ENCODE results near the gene NOP9.
A peak's percentile ranks its signal among the peaks of the same experiment; 100 is the strongest.
"Not testable (repeated sequence)": the region's sequence is repeated elsewhere in the genome, so short reads cannot be mapped to it uniquely, and the experiment has no call there.

Gene NOP9

DNA sequence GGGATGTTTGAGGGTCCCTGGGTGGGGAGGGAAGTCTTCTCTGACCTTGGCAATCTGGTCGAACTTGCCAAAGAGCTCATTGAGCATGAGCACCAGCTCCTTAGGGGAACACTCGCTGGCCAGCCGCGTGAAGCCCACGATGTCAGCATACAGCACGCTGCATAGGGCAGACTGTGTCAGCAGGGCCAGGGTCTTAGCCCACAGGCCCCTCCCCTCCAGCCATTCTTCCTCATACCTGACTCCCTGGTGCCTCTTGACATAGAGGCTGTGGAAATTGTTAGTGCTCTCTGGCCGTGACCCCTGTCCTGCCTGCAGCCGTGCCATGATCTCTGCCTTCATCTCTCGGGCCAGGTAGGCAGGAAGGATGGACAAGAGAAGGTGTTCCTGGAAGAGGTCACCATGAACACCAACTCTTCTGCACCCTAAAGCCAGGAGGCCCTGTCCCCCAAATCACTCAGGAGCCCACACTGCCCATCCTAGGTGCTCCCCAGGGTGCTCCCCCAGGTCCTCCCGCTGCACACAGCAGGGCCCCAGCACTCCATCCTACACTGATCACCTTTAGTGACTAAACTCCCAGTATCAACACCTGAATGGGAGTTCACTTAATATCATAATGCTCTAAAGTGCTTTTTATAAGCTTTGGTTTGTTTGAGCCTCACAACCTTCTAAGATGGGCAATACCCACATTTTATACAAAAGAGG, 31.5 kb downstream of the NOP9 start:
- DNase-seq: no peak

- DNase-seq: no peak
Measured at GRCh38 chr14:24331731-24332267, 32.1 kb downstream of the NOP9 start.

- DNase-seq: peak; percentile 89
Measured at GRCh38 chr14:24332268-24332993, 32.8 kb downstream of the NOP9 start.

DNA sequence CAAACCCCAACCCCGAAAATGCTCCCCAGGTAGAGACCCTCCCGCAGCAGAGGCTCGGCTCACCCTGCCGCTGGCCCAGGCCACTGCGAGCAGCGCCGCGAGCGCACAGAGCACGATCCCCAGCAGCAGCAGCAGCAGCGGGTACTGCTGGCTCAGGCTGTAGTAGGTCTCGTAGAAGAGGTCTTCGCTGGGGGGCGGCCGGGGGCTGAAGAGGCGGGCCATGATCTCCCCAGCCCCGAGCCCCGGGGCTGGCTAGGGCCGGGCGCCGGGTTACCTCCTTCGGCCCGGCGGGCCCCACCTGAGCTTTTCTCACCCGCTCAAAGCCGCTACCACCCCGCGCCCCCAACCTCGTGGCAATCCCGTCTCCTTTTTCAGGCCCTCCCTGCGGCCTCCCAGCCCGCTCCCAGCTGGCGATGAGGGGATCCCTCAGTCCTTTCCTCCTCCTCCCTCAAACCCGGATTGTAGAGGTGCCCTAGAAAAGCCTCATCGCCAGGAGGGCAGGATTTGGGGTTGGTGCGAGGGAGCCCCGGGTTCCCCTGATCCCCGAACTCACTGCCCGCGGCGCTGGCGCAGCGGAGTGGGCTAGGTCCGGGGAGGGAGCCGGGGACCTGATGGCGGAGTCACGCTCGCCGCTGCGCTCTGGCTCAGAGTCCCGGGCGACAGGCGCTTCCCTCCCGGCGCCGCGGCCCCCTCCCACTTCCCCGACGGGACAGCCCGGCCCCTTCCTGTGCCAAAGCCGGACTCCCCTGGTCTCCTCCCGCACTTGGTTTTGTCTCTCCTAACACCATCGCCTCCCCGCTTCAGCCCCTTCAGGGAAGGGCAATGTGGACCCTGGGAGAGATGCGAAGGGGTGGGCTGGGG, 35.0 kb downstream of the NOP9 start, which contains the start of gene ADCY4:
TSS of gene ADCY4 (minus strand) at position 641 of the 861 bp plus-strand sequence. CDS start at position 222, 419 bp downstream.
- peak; percentile 30 for DNase-seq

DNA sequence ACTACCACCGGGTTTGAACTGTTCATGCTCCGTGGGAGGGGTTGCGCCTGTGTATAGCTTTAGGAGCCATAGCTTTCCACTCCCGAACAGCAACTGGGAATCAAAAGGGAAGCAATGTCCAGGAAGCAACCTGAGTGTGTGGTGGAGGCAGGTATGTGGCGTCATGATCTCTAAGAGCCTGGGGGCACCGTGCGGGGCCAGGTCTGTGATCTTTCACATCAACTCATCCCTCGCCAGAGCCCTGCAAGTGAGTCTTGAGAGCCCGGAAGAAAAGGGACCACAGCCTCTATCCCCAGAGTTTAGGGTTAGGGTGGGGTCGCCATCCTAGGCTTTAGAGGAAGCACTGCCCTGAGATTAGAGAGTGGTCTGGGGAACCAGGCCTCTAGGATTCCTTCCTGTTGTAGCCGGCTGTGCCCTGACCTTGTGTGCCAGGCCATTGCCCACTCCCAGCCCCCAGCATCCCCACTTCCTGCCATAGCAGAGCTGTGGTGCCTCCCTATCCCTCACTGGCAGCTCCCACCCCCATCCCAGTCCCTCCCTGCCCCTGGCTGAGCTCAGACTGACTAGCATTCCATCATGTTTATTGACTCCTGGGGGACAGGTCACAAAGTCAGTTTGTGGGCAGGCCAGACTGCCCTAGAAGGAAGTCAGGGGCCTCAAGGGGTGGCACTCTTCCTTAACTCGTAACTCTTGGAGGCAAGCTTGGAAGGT, 36.0 kb downstream of the NOP9 start:
- DNase-seq: no peak

DNA sequence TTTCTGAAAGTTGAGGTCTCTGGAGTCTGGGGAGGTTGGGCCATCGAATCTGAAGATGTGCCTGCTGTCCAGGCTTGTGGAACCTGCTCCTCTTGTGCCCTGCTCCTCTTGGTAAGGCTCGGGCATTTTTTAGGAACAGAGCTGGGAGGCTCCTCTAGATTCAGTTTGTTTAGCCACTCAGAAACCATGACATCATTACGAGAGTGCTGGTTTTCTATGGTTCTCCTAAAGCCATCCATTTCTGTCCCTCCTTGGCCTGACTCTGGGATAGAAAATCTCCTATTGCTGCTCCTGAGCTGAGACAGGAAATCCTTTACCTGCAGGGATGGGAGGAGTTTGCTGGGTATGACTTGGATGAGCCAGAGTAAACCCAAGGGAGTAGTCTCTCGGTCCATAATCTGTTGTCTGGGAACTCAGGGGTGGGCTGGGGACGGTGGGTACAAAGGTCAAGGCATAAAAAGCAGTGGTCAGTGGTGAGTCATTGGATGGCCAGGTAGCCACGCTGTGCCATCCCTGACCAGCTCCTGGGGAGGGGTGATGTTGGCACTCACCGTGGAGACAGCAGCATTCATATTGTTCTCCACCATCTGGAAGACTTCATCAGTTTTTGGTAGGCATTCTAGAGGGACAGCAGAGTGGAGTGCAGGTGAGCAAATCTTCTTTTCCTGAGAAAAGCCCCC, 37.6 kb downstream of the NOP9 start:
- no peak for DNase-seq

DNA sequence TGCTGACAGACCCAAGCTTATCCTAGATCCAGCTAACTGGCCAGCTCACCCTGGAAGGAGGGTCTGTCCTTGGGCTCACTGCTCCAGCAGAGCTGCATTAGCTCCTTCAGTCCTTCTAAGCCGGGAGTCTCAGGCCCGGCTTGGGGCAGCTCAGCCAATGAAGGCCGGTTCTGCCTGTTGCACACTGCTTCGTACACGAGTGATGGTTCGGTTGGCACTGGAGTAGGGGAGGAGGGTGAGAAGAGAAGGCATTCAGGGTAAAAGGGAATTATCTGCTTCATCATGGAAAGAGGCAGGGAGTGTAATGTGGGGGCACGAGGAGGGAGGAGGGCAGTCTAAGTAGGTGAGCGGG, 38.1 kb downstream of the NOP9 start:
- no peak for DNase-seq

DNA sequence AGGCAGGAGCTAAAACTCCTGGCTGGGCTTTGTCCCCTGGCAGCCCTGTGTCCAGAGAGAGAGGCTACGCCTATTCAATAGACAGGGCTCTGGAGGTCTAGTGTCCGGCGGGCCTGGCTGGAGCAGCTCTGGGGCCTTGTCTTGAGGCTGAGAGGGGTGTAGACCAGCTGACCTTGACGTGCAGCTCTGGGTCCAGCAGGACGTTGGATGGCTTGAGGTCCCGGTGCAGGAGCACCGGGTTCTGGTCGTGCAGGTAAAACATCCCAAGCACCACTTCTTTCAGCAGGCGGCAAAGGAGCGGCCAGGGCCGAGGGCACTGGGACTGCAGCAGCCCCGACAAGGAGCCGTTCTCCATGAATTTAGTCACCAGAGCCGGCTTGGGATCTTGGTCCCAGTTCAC, 39.2 kb downstream of the NOP9 start:
- DNase-seq: no peak

- DNase-seq: peak; percentile 85
Measured at GRCh38 chr14:24339284-24340151, 39.9 kb downstream of the NOP9 start, which contains the start of gene RIPK3. TSS of gene RIPK3 (minus strand) at chr14:24339991. CDS start at chr14:24339826, 165 bp downstream.

GRCh38 chr14:24340606-24341005, 41.0 kb downstream of the NOP9 start:
- DNase-seq: no peak

- DNase-seq: no peak
Measured at GRCh38 chr14:24342889-24343288, 43.2 kb downstream of the NOP9 start.

DNA sequence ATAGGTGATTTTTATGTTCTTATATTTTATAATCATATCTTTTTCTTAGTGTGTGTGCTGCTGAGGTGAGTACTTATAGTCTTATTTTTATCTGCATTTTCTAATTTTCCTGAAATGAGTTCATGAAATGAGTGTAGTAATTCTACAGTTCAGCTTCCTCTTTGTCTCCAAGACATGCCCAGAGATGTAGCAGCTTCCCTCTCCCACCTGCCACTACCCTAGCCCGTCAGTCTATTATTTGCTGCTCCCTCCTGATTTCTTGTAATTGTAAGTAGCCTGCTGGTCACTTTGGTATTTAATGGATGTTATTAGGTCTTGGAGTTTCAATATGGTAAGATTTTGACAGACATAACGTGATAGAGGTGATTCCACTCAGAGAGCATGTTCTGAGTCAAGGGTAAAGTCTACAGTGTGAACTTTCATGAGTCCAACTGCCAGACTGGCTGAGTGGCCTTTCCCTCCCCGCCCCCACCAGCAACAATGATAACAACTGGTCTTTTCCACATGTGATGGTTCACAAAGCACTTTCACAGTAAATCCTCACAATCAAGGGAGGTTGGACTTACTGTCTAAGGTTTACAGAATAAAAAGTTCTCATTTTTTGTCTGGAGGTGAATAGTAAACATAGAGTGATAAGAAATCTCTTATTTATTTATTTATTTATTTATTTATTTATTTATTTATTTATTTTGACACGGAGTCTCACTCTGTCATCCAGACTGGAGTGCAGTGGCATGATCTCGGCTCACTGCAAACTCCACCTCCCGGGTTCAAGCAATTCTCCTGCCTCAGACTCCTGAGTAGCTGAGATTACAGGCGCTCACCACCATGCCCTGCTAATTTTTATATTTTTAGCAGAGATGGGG, 44.4 kb downstream of the NOP9 start:
- no peak for DNase-seq

GRCh38 chr14:24347134-24347533, 47.5 kb downstream of the NOP9 start:
- DNase-seq: no peak

GRCh38 chr14:24348186-24348585, 48.5 kb downstream of the NOP9 start:
- DNase-seq: no peak

DNA sequence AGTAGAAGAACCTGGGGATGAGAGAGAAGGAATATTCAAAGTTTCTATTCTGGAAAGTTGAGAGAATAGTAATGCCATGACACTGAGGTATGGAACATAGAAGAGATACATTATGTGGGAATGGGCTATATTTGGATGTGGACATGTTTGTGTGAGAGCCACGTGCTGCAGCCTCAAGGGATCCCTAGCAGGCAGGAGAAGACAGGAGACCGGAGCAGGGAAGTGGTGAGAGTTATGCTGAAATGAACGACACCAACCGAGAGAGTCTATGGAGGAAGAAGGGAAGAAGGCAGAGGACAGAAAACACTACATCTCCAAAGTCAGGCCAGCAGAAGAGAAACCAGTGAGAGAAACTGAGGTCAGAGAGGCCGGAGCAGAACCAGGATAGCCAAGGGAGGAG, 50.1 kb downstream of the NOP9 start:
- DNase-seq: no peak

DNA sequence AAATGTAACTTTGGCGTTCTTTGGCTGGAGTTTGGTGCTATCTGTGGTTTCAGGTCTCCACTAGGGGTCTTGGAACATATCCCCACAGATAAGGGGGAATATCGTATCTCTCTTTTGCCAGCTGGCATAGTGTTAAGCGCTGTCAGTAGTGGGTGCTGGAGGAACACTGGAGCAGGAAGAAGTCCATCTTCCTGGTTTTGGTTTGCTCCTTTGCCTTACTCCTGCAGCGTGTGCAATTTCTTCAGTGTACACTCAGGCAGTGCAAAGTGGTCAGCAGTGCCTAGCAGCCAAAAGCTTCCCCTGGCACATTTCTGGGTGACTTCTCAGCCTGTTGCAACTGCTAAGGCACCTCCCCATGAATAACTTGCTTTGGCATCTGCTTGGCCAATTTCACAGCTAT, 51.9 kb downstream of the NOP9 start:
- no peak for DNase-seq

DNA sequence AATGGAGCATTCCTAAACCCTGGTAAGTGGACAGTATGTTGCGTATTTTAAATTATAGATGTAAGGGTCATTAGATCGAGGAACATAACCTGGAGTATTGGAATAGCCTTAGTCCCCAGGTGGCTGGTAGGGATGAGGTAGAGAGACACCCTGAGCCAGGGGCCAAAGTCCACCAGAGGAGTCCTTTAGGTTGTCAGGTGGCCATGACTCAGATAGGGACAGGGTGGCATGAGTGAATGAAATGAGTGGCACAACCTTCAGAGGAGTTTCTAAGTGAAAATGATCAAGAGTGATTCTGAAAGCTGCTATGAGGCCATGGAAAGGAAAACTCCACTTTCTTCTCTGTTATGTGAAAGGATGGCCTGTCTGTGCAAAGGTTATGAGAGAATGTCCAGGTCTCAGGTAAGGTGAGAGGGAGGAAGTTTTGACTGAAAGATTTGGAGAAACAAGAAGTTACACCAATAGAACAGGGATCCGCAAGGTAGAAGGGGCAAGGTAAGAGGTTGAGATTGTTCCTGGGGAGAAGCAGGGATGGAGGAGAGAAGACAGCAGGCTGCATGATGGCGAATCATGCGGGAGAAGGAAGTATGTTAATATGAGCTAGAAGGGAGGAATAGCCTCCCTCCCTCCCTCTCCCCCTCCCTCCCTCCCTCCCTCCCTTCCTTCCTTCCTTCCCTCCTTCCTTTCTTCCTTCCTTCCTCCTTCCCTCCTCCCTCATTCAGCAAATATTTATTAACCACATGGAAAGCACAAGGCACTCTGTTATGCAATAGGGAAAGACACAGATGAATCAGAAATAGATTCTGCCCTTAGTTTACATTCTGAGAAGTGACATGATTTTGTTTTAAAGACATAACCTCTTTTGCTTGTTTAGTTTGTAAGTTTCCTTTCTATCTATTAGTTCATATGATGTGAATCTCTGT, 54.2 kb downstream of the NOP9 start:
- no peak for DNase-seq

- DNase-seq: not testable (repeated sequence)
Measured at GRCh38 chr14:24354482-24354825, 54.8 kb downstream of the NOP9 start.

DNA sequence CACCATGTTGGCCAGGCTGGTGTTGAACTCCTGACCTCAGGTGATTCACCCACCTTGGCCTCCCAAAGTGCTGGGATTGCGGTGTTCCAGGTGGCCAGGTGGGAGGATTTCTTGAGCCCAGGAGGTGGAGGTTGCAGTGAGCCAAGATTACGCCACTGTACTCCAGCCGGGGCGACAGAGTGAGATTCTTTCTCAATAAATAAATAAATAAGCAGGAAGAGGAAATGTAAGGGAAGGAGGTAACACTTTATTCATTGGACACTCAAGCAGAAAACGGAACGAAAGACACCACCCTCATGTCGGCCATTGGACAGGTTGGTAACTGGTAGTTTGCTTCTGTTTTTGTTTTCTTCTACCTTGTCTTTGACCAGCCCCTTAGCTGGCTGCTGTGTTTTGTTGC, 55.4 kb downstream of the NOP9 start:
- no peak for DNase-seq
